Umbilical cord (tissue), 2 donors: ENCODE data around the gene DLL4. TPM values are rescaled to one million over a fixed set of nuclear protein-coding genes. Genes with fewer than 3 reads are reported as not detected.
"Not testable (repeated sequence)": the region's sequence is repeated elsewhere in the genome, so short reads cannot be mapped to it uniquely, and the experiment has no call there.

Source experiments
- DNase-seq: peaks from one replicate; pipeline ENCODE4 v3.0.0-alpha.2; 2015; ENCODE audit warnings: low spot score
- total RNA-seq: library from RNA; depleted of rRNA; stranded (reverse); fragments of >200 nt; gene quantifications from one replicate; pipeline ENCODE4 v1.2.3, GENCODE V29; 2014; ENCODE audit warnings: low replicate concordance; ENCODE audit not compliant: insufficient read depth

DLL4 gene
- total RNA-seq, 1 donor from 2014 or later: 3.6 TPM

DNA sequence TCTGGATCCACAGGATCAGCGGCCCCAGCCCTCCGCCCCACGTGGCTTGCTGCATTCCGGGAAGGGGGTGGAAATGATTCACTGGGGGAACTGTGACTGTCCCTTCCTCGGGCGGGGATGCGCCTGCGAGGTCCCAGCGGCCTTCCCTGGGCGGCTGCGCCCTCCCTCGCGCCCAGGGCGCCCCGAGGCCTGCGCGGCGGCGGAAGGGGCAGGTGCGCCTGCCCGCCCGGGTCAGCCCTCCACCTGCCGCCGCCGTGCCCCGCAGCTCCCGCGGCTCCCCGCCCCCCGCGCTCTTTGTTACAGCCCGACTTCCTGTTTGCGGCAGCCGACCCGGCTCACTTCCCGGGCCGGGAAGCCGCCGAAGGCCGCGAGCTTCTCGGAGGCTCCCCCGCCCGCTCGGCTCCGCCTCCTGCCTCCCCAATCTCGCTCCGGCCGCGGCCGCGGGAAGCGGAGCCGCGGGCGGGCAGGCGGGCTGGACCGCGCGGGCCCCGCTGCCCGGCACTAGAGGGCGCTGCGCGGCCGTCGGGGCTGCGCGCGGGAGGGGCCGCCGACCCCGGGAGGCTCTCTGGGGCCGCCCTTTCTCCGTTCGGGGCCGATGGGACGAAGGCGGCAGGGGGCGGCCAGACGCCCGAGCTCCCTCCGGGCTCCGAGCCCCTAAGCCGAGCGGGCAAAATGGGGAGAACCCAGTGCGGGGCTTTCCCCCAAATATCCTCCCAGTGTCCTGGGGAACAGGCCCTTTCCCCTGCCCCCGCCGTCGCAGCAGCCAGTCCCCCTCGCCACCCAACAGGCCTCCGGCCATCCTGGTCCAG lies 12.6 kb downstream of the DLL4 start:
- DNase-seq: peak; percentile 82

- DNase-seq: no peak
Measured at GRCh38 chr15:40942337-40942854, 13.3 kb downstream of the DLL4 start.

DNA sequence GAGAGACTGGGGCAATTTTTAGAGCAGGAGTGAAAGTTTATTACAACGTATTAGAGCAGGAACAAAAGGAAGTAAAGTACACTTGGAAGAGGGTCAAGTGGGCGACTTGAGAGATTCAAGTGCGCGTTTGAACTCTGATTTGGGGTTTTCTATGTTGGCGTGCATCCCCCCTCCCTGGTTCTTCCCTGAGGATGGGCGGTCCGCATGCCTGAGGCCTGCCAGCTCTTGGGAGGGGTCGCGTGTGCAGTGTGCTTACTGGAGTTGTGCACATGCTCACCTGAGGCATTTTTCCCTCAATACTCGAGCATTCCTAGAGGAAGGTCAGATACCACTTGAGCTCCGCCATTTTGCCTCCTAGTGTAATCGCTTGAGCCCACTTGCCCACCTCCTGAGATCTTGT lies 13.7 kb downstream of the DLL4 start:
- no peak for DNase-seq

- no peak for DNase-seq
Measured at GRCh38 chr15:40943764-40944365, 14.7 kb downstream of the DLL4 start.

- no peak for DNase-seq
Measured at GRCh38 chr15:40944510-40945296, 15.6 kb downstream of the DLL4 start.

DNA sequence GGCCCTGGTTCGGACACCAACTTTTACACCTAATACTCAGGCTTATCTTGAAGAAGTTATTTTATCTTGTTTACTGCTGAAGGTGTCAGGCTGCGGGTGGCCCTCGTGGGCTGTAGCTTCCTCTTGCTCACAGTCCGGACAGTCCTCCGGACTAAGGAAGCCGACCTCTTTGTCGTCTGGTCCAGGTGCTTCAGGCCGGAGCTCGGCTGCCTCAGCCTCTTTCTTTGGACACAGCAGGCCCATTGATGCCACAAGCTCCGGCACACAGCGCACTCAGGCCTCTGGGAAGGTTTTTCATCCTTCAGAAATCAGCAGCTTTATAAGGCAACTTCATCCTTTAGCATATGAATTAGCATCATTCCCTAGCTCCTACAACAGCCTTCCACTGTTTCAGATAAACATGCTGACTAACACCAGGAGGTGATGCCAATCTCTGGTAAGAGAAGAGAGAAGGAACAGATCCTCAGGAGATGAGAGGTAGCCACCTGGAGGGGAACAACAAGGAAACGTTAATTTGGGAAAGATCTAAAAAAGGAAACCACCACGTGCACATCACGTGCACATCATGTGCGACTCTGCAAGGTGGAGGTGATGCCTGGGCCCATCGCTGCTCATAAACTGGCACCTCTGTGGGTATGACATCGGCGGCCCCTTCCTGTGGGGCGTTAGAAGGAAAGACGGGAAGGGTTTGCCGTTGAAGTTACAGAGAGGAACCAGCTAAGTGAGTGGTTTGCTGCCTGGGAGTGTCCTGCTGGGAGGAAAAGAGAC lies 19.8 kb downstream of the DLL4 start:
- no peak for DNase-seq

DNA sequence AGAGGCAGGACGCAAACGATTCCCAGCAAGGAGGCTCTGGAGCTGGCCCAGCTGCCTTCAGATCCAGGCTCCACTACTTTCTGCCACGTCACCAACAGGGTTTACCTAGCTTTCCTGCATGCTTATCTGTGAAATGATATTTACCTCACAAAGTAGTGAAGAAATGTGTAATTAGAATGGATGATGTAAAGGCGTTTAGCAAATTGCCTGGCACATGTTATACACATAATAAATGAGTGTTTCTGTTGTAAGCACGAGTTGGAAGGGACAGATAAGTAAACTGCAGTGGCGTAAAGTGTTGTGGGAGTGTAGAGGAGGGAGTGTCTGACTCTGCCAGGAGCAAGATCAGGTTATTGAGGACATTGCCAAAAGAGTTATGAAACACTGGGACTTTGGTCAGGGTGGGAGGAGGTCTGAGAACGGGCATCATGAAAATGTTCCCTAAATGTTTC lies 20.6 kb downstream of the DLL4 start:
- no peak for DNase-seq

GRCh38 chr15:40951764-40952163 lies 22.6 kb downstream of the DLL4 start:
- DNase-seq: no peak

GRCh38 chr15:40952301-40952900 lies 23.3 kb downstream of the DLL4 start:
- no peak for DNase-seq

DNA sequence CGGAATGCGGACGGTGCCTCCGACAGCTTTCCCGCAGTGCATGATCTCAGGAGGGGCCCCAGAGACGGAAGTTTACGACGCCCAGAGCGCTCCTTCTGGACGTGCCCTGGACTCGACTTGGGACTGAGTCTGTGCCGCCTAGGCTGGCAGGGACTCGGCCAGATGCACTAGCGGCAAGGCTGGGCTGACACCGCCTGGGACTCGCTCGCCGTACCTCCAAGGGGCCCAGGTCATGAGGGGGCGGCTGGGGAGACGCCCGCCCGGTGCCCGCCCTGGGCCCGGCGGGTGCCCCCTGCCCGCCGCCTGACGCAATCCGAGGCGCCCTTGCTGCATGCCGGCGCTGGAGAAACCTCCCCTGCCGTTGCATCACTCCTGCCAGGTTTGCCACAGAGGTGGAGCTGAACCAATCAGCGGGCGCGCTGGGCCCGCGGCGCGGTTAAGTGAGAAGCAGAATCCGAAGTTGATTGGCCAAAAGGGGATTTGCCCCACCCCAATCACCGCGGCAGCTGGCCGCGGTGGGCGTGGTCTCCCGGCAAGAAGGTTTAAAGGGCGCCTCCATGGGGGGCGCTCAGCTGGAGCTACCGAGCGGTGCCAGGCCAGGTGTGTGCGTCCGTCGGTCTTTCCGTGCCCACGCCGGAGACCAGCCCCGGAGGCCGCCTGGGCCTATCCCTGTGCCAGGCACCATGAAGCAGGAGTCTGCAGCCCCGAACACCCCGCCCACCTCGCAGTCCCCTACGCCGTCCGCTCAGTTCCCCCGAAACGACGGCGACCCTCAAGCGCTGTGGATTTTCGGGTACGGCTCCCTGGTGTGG lies 24.0 kb downstream of the DLL4 start, which contains the start of gene CHAC1:
TSS of gene CHAC1 (plus strand) at position 571 of the 812 bp plus-strand sequence. CDS start at position 684, 113 bp downstream.
- peak; percentile 93 for DNase-seq

DNA sequence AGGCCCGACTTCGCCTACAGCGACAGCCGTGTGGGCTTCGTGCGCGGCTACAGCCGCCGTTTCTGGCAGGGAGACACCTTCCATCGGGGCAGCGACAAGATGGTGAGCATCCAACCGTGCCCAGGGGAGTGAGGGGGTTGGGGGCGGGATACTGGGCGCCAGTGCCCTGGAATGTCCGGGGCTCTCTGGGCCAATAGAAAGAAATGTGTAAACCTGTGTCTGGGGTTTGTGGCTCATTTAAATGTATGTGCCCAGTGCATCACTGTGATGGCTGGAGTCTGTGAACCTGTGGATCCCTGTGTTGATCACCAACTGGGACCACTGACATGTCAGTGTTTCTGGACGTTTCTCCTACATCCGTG lies 24.6 kb downstream of the DLL4 start:
- no peak for DNase-seq

DNA sequence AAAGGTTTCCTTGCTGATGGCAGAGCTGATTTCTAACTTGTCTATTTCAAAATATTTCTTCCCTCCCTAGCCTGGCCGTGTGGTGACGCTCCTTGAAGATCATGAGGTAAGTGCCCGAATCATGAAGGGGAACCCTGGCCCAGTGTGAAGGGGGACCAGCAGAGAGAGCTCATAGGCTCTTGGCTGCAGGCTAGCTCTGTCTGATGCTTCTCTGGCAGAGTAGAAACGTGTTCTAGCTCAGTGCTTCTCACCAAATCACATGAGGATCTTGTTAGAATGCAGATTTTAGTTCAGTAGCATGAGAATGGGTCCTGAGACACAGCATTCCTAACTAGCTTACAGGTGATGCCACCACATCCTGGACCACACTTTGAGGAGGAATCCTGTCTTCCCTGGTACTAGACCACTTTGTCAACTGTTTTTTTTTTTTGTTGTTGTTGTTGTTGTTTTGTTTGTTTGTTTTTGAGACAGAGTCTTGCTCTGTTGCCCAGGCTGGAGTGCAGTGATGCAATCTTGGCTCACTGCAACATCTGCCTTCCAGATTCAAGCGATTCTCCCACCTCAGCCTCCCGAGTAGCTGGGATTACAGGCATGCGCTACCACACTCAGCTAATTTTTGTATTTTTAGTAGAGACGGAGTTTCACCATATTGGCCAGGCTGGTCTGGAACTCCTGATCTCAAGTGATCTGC lies 25.2 kb downstream of the DLL4 start:
- DNase-seq: not testable (repeated sequence)

- DNase-seq: no peak
Measured at GRCh38 chr15:40955141-40955903, 26.2 kb downstream of the DLL4 start.

DNA sequence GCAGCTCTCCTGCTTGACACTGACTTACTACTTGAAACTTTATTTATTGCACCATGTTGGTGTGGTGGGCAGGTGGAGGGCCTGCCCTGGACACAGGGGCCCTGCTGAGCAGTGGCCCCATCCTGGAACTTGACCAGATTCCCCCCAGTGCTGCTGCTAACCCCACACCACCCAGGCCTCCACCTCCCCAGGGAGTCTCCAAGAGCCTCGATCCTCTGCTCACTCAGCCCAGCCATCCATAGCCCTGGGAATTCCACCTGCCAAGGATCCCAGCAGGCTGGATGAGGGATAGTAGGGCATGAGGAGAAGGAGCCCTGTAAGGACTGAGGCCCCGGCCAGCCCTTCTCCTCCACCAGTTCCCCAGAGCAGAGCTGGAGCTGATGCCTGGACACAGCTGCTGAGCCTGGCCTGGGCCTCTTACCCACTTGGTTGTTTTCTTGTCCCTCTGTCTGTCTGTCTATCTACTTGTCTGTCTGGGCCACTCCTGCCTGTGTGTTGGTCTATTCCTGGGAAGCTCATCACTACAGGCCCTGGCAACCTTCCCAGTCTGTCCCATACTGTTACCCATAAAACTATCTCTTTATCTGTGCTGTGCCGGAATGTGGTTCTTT lies 26.9 kb downstream of the DLL4 start:
- no peak for DNase-seq

- no peak for DNase-seq
Measured at GRCh38 chr15:40956541-40956982, 27.4 kb downstream of the DLL4 start.

GRCh38 chr15:40957041-40957555 lies 28.0 kb downstream of the DLL4 start:
- no peak for DNase-seq

GRCh38 chr15:40957581-40958051 lies 28.5 kb downstream of the DLL4 start:
- no peak for DNase-seq

GRCh38 chr15:40958146-40958545 lies 29.0 kb downstream of the DLL4 start:
- no peak for DNase-seq
